Pancreas (tissue), 10 donors: ENCODE measurements around the gene KCNMA1. TPM values are rescaled to one million over a fixed set of nuclear protein-coding genes. Genes with fewer than 3 reads are reported as not detected.

ENCODE experiments used
- ATAC-seq, 4 donors: fragments of 200-7000 bp; cut with Tn5 transposase; one replicate each; pipeline versions ENCODE4 v1.8.0 to v1.9.1; 2020; ENCODE audit warnings: mild to moderate bottlenecking in 4 of 4, moderate library complexity in 4 of 4
- DNase-seq, 6 donors: peaks; one replicate each; pipeline ENCODE4 v3.0.0-alpha.2; 2020
- FAIRE-seq: peaks from 2 replicates; lab custom pipeline; 2012; peaks lifted over from hg19 to GRCh38; lab: Jason Lieb, UNC
- H3K27ac ChIP-seq, 4 donors: fragments of 200-600 bp; sonication (generic); 1 replicate in 3 of 4; 2 replicates in 1 of 4; pipeline versions ENCODE4 v1.5.0 to v1.8.0; 2020
- H3K27me3 ChIP-seq, 4 donors: fragments of 200-600 bp; one replicate each; pipeline ENCODE4 v1.8.0; 2021
- H3K36me3 ChIP-seq, 3 donors: fragments of 200-600 bp; sonication (generic) in 1 of 3; one replicate each; pipeline versions ENCODE4 v1.5.0 to v1.8.0; 2020 to 2021
- H3K4me1 ChIP-seq, 3 donors: fragments of 200-600 bp; one replicate each; pipeline ENCODE4 v1.8.0; 2021
- H3K4me3 ChIP-seq, 4 donors: fragments of 200-600 bp; sonication (generic) in 2 of 4; one replicate each; pipeline versions ENCODE4 v1.5.0 to v1.8.0; 2020 to 2021
- H3K9me3 ChIP-seq, 4 donors: fragments of 200-600 bp; one replicate each; pipeline ENCODE4 v1.8.0; 2021
- CTCF ChIP-seq, 4 donors: fragments of 200-600 bp; sonication (generic) in 3 of 4; IDR thresholded peaks; one replicate each; pipeline versions ENCODE4 v1.5.0 to v1.8.0; 2021; ENCODE audit warnings: antibody characterized with exemption in 4 of 4
- WGBS, 2 donors: extraction: QIAGEN DNeasy Blood & Tissue Kit; methylation state at CpG; one replicate each; pipeline ENCODE4 v1.1.7; 2013; 5-methylcytosine and 5-hydroxymethylcytosine counted together
- intact Hi-C, 3 donors: fragments of 100-400 bp; cut with DNase I; formaldehyde crosslinking; loops; one replicate each; pipeline versions ENCODE4 v1.11.1 to v1.14.2; 2022
- polyA plus RNA-seq, 2 donors: library from polyadenylated mRNA; stranded (reverse); fragments of 200-250 nt; gene quantifications; one replicate each; pipeline ENCODE4 v1.2.3, GENCODE V29; 2013
- total RNA-seq, 6 donors: library from RNA; stranded (reverse); fragmentation: NEBNext Ultra II Directional in 4 of 6; extraction: Animal tissue kit (Norgen Biotek cat#: 25700) in 4 of 6; gene quantifications; one replicate each; pipeline versions ENCODE4 v1.2.1 to v1.2.4, GENCODE V29; 2021 to 2023
- donor health status: healthy with polysubstance abuse.
- donor health status: DM: no; HTN: no; CAD: no; lungs with moderate emphysema.
- donor health status: DM: no; HTN: no; CAD: no.
- donor health status: control.
- donor health status: control.
- donor health status: Bipolar disorder and iron deficiency.
- donor health status: DM: yes; HTN: yes; CAD: no.
- donor health status: DM: no; HTN: no; CAD: no.
- donor health status: DM: no; HTN: no; CAD: no.
- donor health status: DM: yes; HTN: yes; CAD: no.

The KCNMA1 gene
- total and polyA plus RNA-seq, 8 donors = 3.5 to 19.4 (median 9.3) TPM

- TF ChIP-seq CTCF (IDR thresholded peaks at IDR 0.05) = no peak
- ATAC-seq (no peak), DNase-seq (no peak), FAIRE-seq (no peak)
- 78 to 87% methylated on average over 4 of the region's 4 CpGs for WGBS, 2 donors
- intact Hi-C loops = loop anchor here (5.0 to 10.0 kb wide), 4 partner anchors 223 to 543 kb away; no protein-coding TSS in a partner anchor
- Histone ChIP-seq H3K4me3 (no peak overlapping the region), H3K4me1 (no peaks in the 10 kb centered on the region), H3K27me3 (no peaks in the 10 kb centered on the region), H3K9me3 (no peaks in the 10 kb centered on the region), H3K27ac (no peak overlapping the region), H3K36me3 (no peaks in the 10 kb centered on the region)
Measured at GRCh38 chr10:77172086-77172485, 465.5 kb downstream of the KCNMA1 start.

DNA sequence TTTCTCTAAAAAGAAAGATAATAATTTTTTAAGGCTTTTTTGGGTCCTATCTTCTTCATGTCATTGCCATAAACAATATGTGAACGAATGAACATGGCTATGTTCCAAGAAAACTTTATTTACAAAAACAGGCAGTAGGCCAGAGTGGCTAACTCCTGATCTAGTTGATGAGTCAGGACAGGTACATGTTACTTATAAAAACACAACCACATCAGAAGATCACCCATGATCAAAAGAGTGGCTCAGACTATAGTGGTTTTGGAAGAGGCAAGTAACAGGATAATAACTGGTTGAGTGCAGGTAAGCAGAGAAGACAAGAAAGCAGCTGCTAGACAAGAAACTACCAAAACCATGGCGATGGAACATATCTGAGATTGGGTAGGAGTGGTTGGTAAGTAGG lies 468.7 kb downstream of the KCNMA1 start:
- Histone ChIP-seq H3K36me3 (no peaks in the 10 kb centered on the region), H3K4me3 (no peak overlapping the region), H3K27me3 (no peaks in the 10 kb centered on the region), H3K9me3 (no peaks in the 10 kb centered on the region), H3K27ac (no peak overlapping the region), H3K4me1 (peaks cover 0 to 5% (median 0%) of the 10 kb centered on the region in 3 donors)
- intact Hi-C loops = loop anchor here in 1 of 3 donors (5.0 kb wide), 1 partner anchor 543 kb away; no protein-coding TSS in a partner anchor
- no peak for ATAC-seq
- FAIRE-seq = no peak
- DNase-seq = no peak
- no peak for TF ChIP-seq CTCF (IDR thresholded peaks at IDR 0.05)
- 16 to 19% methylated on average over 2 of the region's 2 CpGs for WGBS, 2 donors

DNA sequence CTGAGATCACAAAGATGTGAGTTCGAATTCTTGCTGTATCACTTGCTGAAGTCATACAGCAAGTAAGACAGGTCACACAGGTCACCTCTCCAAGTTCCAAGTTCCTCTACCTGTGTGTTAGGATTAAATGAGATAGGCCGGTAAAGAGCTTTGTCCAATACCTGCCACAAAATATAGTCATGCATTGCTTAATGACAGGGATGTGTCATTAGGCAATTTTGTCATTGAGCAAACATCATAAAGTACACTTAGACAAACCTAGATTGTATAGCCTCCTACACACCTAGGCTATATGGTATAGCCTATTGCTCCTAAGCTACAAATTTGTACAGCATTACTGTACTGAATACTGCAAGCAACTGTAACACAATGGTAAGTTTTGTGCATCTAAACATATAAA lies 469.4 kb downstream of the KCNMA1 start:
- Histone ChIP-seq H3K27me3 (no peaks in the 10 kb centered on the region), H3K4me1 (peaks cover 0 to 5% (median 0%) of the 10 kb centered on the region in 3 donors), H3K4me3 (no peak overlapping the region), H3K36me3 (no peaks in the 10 kb centered on the region), H3K27ac (no peak overlapping the region), H3K9me3 (no peaks in the 10 kb centered on the region)
- intact Hi-C loops = loop anchor here in 1 of 3 donors (5.0 kb wide), 1 partner anchor 544 kb away; no protein-coding TSS in a partner anchor
- no peak for TF ChIP-seq CTCF (IDR thresholded peaks at IDR 0.05)
- no peak for DNase-seq
- 79 to 91% methylated on average over 2 of the region's 2 CpGs for WGBS, 2 donors
- ATAC-seq = no peak
- no peak for FAIRE-seq

GRCh38 chr10:77165445-77166208 lies 472.0 kb downstream of the KCNMA1 start:
- Histone ChIP-seq H3K9me3 (no peaks in the 10 kb centered on the region), H3K4me3 (peak overlapping the region in 2 of 4 donors; percentile 9 to 33), H3K27ac (peak overlapping the region in 2 of 4 donors; percentile 9 to 25), H3K4me1 (peaks cover 0 to 8% (median 0%) of the 10 kb centered on the region in 3 donors), H3K36me3 (no peaks in the 10 kb centered on the region), H3K27me3 (no peaks in the 10 kb centered on the region)
- intact Hi-C loops = loop anchor here in 1 of 3 donors (5.0 kb wide), 1 partner anchor 547 kb away; no protein-coding TSS in a partner anchor
- 12 to 15% methylated on average over 13 of the region's 13 CpGs for WGBS, 2 donors
- ATAC-seq = peak; percentile 75 to 91 (median 88)
- DNase-seq = peak in 3 of 6 donors; percentile 23 to 60 (median 25)
- FAIRE-seq = peak; percentile 61
- TF ChIP-seq CTCF (IDR thresholded peaks at IDR 0.05) = peak; percentile 47 to 64 (median 61)
